HCT116 (cell line): Measurements from ENCODE around the gene PSMC3IP.

Experiments
- CBX3 ChIP-seq: IDR thresholded peaks from 2 replicates; pipeline ENCODE4 v1.6.1; 2012; ENCODE audit warnings: low read depth
- CEBPB ChIP-seq: IDR thresholded peaks from 2 replicates; pipeline ENCODE4 v1.6.1; 2012; ENCODE audit warnings: low read depth
- CTCF ChIP-seq, 3 experiments: fragments of 200-600 bp in 1 of 3; sonication (generic) in 1 of 3; IDR thresholded peaks in 2 of 3; conservative IDR thresholded peaks in 1 of 3; 2 replicates each; pipeline ENCODE4 v1.5.1; 2012 to 2017; ENCODE audit warnings: low read depth in 2 of 3, low read length in 2 of 3, antibody characterized with exemption in 1 of 3, borderline replicate concordance in 1 of 3, control low read depth in 1 of 3, mild to moderate bottlenecking in 1 of 3, mixed read lengths in 1 of 3, mixed run types in 1 of 3, moderate library complexity in 1 of 3; ENCODE audit not compliant: insufficient read depth in 1 of 3
- ELF1 ChIP-seq: IDR thresholded peaks from 2 replicates; pipeline ENCODE4 v1.6.1; 2012; ENCODE audit warnings: low read depth, borderline replicate concordance
- EZH2phosphoT487 ChIP-seq: fragments of 200-600 bp; IDR thresholded peaks from 2 replicates; pipeline ENCODE4 v1.6.1; 2018; ENCODE audit warnings: antibody characterized with exemption, borderline replicate concordance
- MAX ChIP-seq: IDR thresholded peaks from 2 replicates; pipeline ENCODE4 v1.6.1; 2012
- POLR2A ChIP-seq: IDR thresholded peaks from 2 replicates; pipeline ENCODE4 v1.7.0; 2011; ENCODE audit warnings: borderline replicate concordance; ENCODE audit not compliant: insufficient read depth, insufficient read length; ENCODE audit errors: extremely low read depth
- POLR2AphosphoS5 ChIP-seq: IDR thresholded peaks from 2 replicates; pipeline ENCODE4 v1.6.1; 2011; ENCODE audit warnings: mild to moderate bottlenecking, low read depth, low read length, moderate library complexity
- RAD21 ChIP-seq: IDR thresholded peaks from 2 replicates; pipeline ENCODE4 v1.6.1; 2012; ENCODE audit warnings: low read depth, mild to moderate bottlenecking
- SP1 ChIP-seq: IDR thresholded peaks from 2 replicates; pipeline ENCODE4 v1.6.1; 2012; ENCODE audit warnings: low read depth
- TCF7L2 ChIP-seq: IDR thresholded peaks from 2 replicates; pipeline ENCODE4 v1.7.0; 2011; ENCODE audit warnings: borderline replicate concordance, inconsistent platforms; ENCODE audit not compliant: insufficient read depth, insufficient read length; ENCODE audit errors: extremely low read depth
- YY1 ChIP-seq: IDR thresholded peaks from 2 replicates; pipeline ENCODE4 v1.6.1; 2011; ENCODE audit warnings: low read length, low read depth, moderate library complexity, mild to moderate bottlenecking; ENCODE audit not compliant: insufficient replicate concordance; ENCODE audit errors: extremely low read depth
- ZNF274 ChIP-seq: fragments of 200-500 bp; sonication (Bioruptor generic); IDR thresholded peaks from 2 replicates; pipeline ENCODE4 v1.6.1; 2014; ENCODE audit warnings: mild to moderate bottlenecking, low read depth, low read length, inconsistent platforms

DNA sequence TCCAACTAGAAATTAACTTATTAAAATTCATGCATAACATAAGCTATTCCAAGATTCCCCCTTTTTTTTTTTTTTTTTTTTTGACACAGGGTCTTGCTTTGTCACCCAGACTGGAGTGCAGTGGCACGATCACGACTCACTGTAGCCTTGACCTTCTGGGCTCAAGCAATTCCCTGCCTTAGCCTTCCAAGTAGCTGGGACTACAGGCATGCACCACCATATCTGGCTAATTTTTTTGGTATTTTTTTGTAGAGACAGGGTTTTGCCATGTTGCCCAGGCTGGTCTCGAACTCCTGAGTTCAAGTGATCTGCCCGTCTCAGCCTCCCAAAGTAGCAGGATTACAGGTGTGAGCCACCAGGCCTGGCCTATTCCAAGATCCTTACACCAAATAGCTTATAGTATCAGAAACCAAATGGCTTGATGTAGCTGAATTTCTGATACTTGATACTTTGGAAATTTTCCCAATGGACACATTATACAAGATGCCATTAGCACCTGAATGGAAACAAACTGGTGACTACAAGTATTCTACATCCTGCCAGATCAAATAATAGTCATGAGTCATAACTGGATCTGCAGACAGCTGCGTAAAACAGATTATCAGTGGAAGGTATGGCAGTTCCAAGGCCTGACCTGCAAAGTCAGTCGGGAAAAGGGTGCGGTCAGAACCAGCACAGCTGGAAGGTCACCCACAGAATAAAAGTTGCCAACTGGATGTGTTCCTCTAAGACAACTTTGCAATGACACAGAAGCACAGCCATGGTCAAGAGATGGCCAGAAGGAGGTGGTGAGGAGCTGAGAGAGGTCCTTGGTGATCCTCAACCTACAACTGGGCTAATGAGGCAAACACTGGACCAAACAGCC is 46.4 kb upstream of the PSMC3IP start:
- TF ChIP-seq CTCF (IDR thresholded peaks at IDR 0.05 in 2 of 3, conservative IDR thresholded peaks at IDR 0.05 in 1 of 3; ENCODE audit: borderline replicate concordance in 1 of 3, insufficient read depth in 1 of 3, low read depth in 2 of 3, low read length in 2 of 3) (peak; percentile 25 to 49 (median 42); a peak in 4 of 6 replicates), TCF7L2 (peak; percentile 56), ELF1 (no peak), POLR2A (no peak), EZH2phosphoT487 (no peak), ZNF274 (no peak), SP1 (peak; percentile 77), CEBPB (peak; percentile 42; the same call in 1 of the 2 replicates), MAX (no peak; the same call in 1 of the 2 replicates), YY1 (no peak), CBX3 (peak; percentile 71; the same call in 1 of the 2 replicates), POLR2AphosphoS5 (no peak), RAD21 (peak; percentile 48; the same call in 1 of the 2 replicates)
